Endothelial cell of umbilical vein (primary cell): ENCODE results near the gene ICE1. TPM values are rescaled to one million over a fixed set of nuclear protein-coding genes. Genes with fewer than 3 reads are reported as not detected.
A peak's percentile ranks its signal among the peaks of the same experiment; 100 is the strongest.

ENCODE experiments used
- BruUV-seq: library from RNA; stranded (reverse); fragments of 400-500 nt; replicated peaks from 2 replicates; lab custom pipeline; 2021; lab: Mats Ljungman, UMichigan
- CTCF ChIA-PET: fragments of 300-600, 350-600 bp; sonication (Branson Sonifier 250); formaldehyde crosslinking; loops from one replicate; lab custom pipeline; 2021; ENCODE audit warnings: antibody characterized with exemption, inconsistent platforms; lab: Charles Lee
- POLR2A ChIA-PET: fragments of 300-600, 350-600 bp; sonication (Branson Sonifier 250); formaldehyde crosslinking; loops from one replicate; lab custom pipeline; 2021; ENCODE audit warnings: antibody characterized with exemption, inconsistent platforms; lab: Charles Lee
- DNase-seq: peaks from one replicate; pipeline ENCODE4 v3.0.0-alpha.2; 2011; ENCODE audit warnings: low read depth, low spot score
- FAIRE-seq: peaks from 2 replicates; lab custom pipeline; 2011; peaks lifted over from hg19 to GRCh38; lab: Jason Lieb, UNC
- H2AFZ ChIP-seq: 2 replicates; pipeline ENCODE4 v1.6.0; 2012; ENCODE audit warnings: low read depth, low read length, control low read depth, inconsistent platforms
- H3K27ac ChIP-seq: 2 replicates; pipeline ENCODE4 v1.5.1; 2011; ENCODE audit warnings: low read depth, mild to moderate bottlenecking, control low read depth, low read length, moderate library complexity; ENCODE audit not compliant: insufficient read depth
- H3K27me3 ChIP-seq, 2 experiments: 2 replicates each; pipeline versions ENCODE4 v1.6.0 to v1.6.1; 2011; ENCODE audit warnings: low read length in 2 of 2, mixed read lengths in 1 of 2; ENCODE audit not compliant: control insufficient read depth in 2 of 2, insufficient read depth in 2 of 2
- H3K36me3 ChIP-seq, 2 experiments: 2 replicates in 1 of 2; 3 replicates in 1 of 2; pipeline ENCODE4 v1.5.1; 2011; ENCODE audit warnings: low read length in 2 of 2, mild to moderate bottlenecking in 1 of 2, moderate library complexity in 1 of 2; ENCODE audit not compliant: control insufficient read depth in 2 of 2, insufficient read depth in 2 of 2; ENCODE audit errors: extremely low read depth in 1 of 2
- H3K4me1 ChIP-seq: 3 replicates; pipeline ENCODE4 v1.5.1; 2011; ENCODE audit warnings: mild to moderate bottlenecking, low read length; ENCODE audit not compliant: control insufficient read depth, insufficient read depth; ENCODE audit errors: extremely low read depth
- H3K4me2 ChIP-seq: 2 replicates; pipeline ENCODE4 v1.6.1; 2011; ENCODE audit warnings: low read length, control low read depth, mixed read lengths; ENCODE audit not compliant: insufficient read depth
- H3K4me3 ChIP-seq, 3 experiments: fragments of 200-600 bp in 1 of 3; sonication (generic), shearing (Covaris generic) in 1 of 3; replicated peaks in 1 of 3; 2 replicates each; pipeline ENCODE4 v1.5.1; 2011 to 2016; ENCODE audit warnings: control low read depth in 3 of 3, low read length in 3 of 3, mild to moderate bottlenecking in 2 of 3, inconsistent platforms in 1 of 3, low read depth in 1 of 3, moderate library complexity in 1 of 3; ENCODE audit not compliant: insufficient read depth in 1 of 3
- H3K79me2 ChIP-seq: 2 replicates; pipeline ENCODE4 v1.6.0; 2012; ENCODE audit warnings: low read length, inconsistent platforms; ENCODE audit not compliant: control insufficient read depth, insufficient read depth
- H3K9ac ChIP-seq: replicated peaks from 2 replicates; pipeline ENCODE3; 2011; ENCODE audit warnings: low read length, control low read depth; ENCODE audit not compliant: insufficient read depth; ENCODE audit errors: extremely low read depth
- H3K9me1 ChIP-seq: replicated peaks from 3 replicates; pipeline ENCODE4 v1.6.0; 2011; ENCODE audit warnings: mild to moderate bottlenecking, low read length; ENCODE audit not compliant: control insufficient read depth, insufficient read depth; ENCODE audit errors: extremely low read depth
- H3K9me3 ChIP-seq: replicated peaks from 2 replicates; pipeline ENCODE4 v1.5.1; 2012; ENCODE audit warnings: low read length, inconsistent platforms; ENCODE audit not compliant: control insufficient read depth, insufficient read depth
- H4K20me1 ChIP-seq: replicated peaks from 2 replicates; pipeline ENCODE3; 2011; ENCODE audit warnings: mild to moderate bottlenecking, low read length; ENCODE audit not compliant: control insufficient read depth, insufficient read depth; ENCODE audit errors: extremely low read depth
- CTCF ChIP-seq, 2 donors: IDR thresholded peaks; 1 replicate in 1 of 2; 2 replicates in 1 of 2; pipeline ENCODE4 v1.5.1; 2011; ENCODE audit warnings: low read length in 2 of 2, mild to moderate bottlenecking in 2 of 2, moderate library complexity in 2 of 2, control low read depth in 1 of 2, inconsistent platforms in 1 of 2, low read depth in 1 of 2; ENCODE audit not compliant: insufficient read depth in 1 of 2; ENCODE audit errors: extremely low read depth in 1 of 2
- EZH2 ChIP-seq: IDR thresholded peaks from 2 replicates; pipeline ENCODE4 v1.6.1; 2012; ENCODE audit warnings: borderline replicate concordance, low read depth, mild to moderate bottlenecking, moderate library complexity, low read length, inconsistent platforms; ENCODE audit not compliant: severe bottlenecking
- FOS ChIP-seq: IDR thresholded peaks from 2 replicates; pipeline ENCODE4 v1.6.1; 2011; ENCODE audit warnings: mild to moderate bottlenecking, low read length, moderate library complexity, borderline replicate concordance; ENCODE audit not compliant: insufficient read depth
- GATA2 ChIP-seq: IDR thresholded peaks from 2 replicates; pipeline ENCODE4 v1.7.0; 2011; ENCODE audit warnings: low read depth, mild to moderate bottlenecking, moderate library complexity, mixed read lengths, low read length; ENCODE audit not compliant: insufficient read length, insufficient read depth
- JUN ChIP-seq: IDR thresholded peaks from 2 replicates; pipeline ENCODE4 v1.6.1; 2011; ENCODE audit warnings: borderline replicate concordance, low read depth; ENCODE audit not compliant: insufficient read length, insufficient read depth
- MAX ChIP-seq: IDR thresholded peaks from 2 replicates; pipeline ENCODE4 v1.6.1; 2011; ENCODE audit not compliant: insufficient read depth, insufficient read length
- MYC ChIP-seq: IDR thresholded peaks from one replicate; pipeline ENCODE4 v1.6.1; 2011; ENCODE audit warnings: mild to moderate bottlenecking, low read depth, low read length
- POLR2A ChIP-seq: IDR thresholded peaks from 2 replicates; pipeline ENCODE4 v1.6.1; 2012; ENCODE audit warnings: low read depth, mild to moderate bottlenecking, control low read depth, low read length
- POLR2AphosphoS5 ChIP-seq: IDR thresholded peaks from 2 replicates; pipeline ENCODE4 v1.6.1; 2012; ENCODE audit warnings: low read depth, mild to moderate bottlenecking, control low read depth, low read length, moderate library complexity; ENCODE audit not compliant: insufficient read depth
- dilution Hi-C: fragments of 300-500 bp; cut with MboI; formaldehyde crosslinking; loops from one replicate; pipeline ENCODE4 v1.15.0; 2019; ENCODE audit warnings: low sequenced_read_pairs; ENCODE audit not compliant: extremely low pct_ligation_motif_present
- intact Hi-C: fragments of 100-400 bp; cut with micrococcal nuclease; formaldehyde crosslinking; loops from one replicate; pipeline ENCODE4 v1.10.0; 2022
- polyA plus RNA-seq, 4 experiments: library from polyadenylated mRNA; depleted of rRNA in 3 of 4; stranded (reverse) in 3 of 4; unstranded in 1 of 4; fragments of >200 nt; gene quantifications; 2 replicates each; pipeline versions ENCODE4 v1.2.1 to v1.2.3, GENCODE V29; 2011 to 2012; ENCODE audit warnings: missing spikeins in 1 of 4
- total RNA-seq: library from RNA; stranded (reverse); gene quantifications from 2 replicates; pipeline ENCODE4 v1.2.3, GENCODE V29; 2021

The ICE1 gene
- total and polyA plus RNA-seq, 2 donors (not counting 3 experiments of a cell fraction or from before 2014, with no cell fraction given), result 8.8 to 29.1 TPM

- H3K27me3 ChIP-seq, result no peaks in the 10 kb centered on the region
- POLR2A ChIA-PET, result no interaction called here
- H3K9ac ChIP-seq, result peak overlapping the region; percentile 78
- intact Hi-C loops (loop anchor here (1.0 to 2.0 kb wide), 2 partner anchors 13 to 1290 kb away; partner anchors contain the start of gene TENT4A), dilution Hi-C loops (no loop called here)
- DNase-seq (no peak), FAIRE-seq (no peak)
- H2AFZ ChIP-seq, result peak overlapping the region; percentile 52
- H3K27ac ChIP-seq, result peak overlapping the region; percentile 70
- H4K20me1 ChIP-seq, result peaks cover 2% of the 10 kb centered on the region
- peak overlapping the region; percentile 90 for H3K4me2 ChIP-seq
- H3K79me2 ChIP-seq, result peaks cover 53% of the 10 kb centered on the region
- CTCF ChIA-PET, result no interaction called here
- no peaks in the 10 kb centered on the region for H3K9me1 ChIP-seq
- no TSS peak for BruUV-seq
- H3K9me3 ChIP-seq, result no peaks in the 10 kb centered on the region
- H3K4me1 ChIP-seq, result peaks cover 28% of the 10 kb centered on the region
- TF ChIP-seq FOS, result no peak
- no peak for TF ChIP-seq GATA2
- no peak for TF ChIP-seq JUN
- TF ChIP-seq POLR2AphosphoS5, result no peak
- TF ChIP-seq POLR2A, result no peak
- TF ChIP-seq EZH2, result no peak
- no peak for TF ChIP-seq MYC
- TF ChIP-seq MAX, result no peak
- TF ChIP-seq CTCF (IDR thresholded peaks at IDR 0.05; ENCODE audit: extremely low read depth in 1 of 2, insufficient read depth in 1 of 2, low read depth in 1 of 2, low read length in 2 of 2), result no peak
- H3K4me3 ChIP-seq, result peak overlapping the region; percentile 75 to 78 (median 78)
- H3K36me3 ChIP-seq, result no peaks in the 10 kb centered on the region
Measured at GRCh38 chr5:5422819-5423515, 490 bp downstream of the ICE1 start.
